HepG2 (cell line): ENCODE measurements around the gene TMPRSS7. TPM values are rescaled to one million over a fixed set of nuclear protein-coding genes. Genes with fewer than 3 reads are reported as not detected.

ENCODE experiments used
- ARHGAP35 ChIP-seq: sonication (generic); formaldehyde crosslinking; IDR thresholded peaks from 2 replicates; pipeline ENCODE4 v1.9.0; 2022; ENCODE audit warnings: mild to moderate bottlenecking, inconsistent platforms, moderate library complexity, missing genetic modification reagents, borderline replicate concordance
- BCL6 ChIP-seq: IDR thresholded peaks from 2 replicates; pipeline ENCODE4 v1.6.1; 2016; ENCODE audit warnings: missing genetic modification reagents, missing compliant biosample characterization
- CENPT ChIP-seq: sonication (generic); formaldehyde crosslinking; IDR thresholded peaks from 2 replicates; pipeline ENCODE4 v1.8.0; 2022; ENCODE audit warnings: low read depth, mild to moderate bottlenecking, moderate library complexity, missing genetic modification reagents
- CREBL2 ChIP-seq: sonication (generic); formaldehyde crosslinking; IDR thresholded peaks from 2 replicates; pipeline ENCODE4 v1.8.1; 2023; ENCODE audit warnings: missing genetic modification reagents, mild to moderate bottlenecking, borderline replicate concordance
- EZH2 ChIP-seq: conservative IDR thresholded peaks from 2 replicates; pipeline ENCODE4 v1.6.1; 2012; ENCODE audit warnings: mild to moderate bottlenecking, low read depth, low read length, moderate library complexity
- FOXJ3 ChIP-seq: sonication (generic); formaldehyde crosslinking; IDR thresholded peaks from 2 replicates; pipeline ENCODE4 v1.4.0; 2020; ENCODE audit warnings: missing genetic modification reagents, mild to moderate bottlenecking, borderline replicate concordance
- FOXK1 ChIP-seq: sonication (generic); formaldehyde crosslinking; IDR thresholded peaks from 2 replicates; pipeline ENCODE4 v1.4.0; 2020; ENCODE audit warnings: low read depth, missing genetic modification reagents, borderline replicate concordance
- FOXP1 ChIP-seq, 2 experiments: fragments of 450-650 bp in 1 of 2; IDR thresholded peaks; 2 replicates each; pipeline ENCODE4 v1.6.1; 2017 to 2018; ENCODE audit warnings: antibody characterized with exemption in 1 of 2
- GTF3A ChIP-seq: sonication (generic); formaldehyde crosslinking; conservative IDR thresholded peaks from 2 replicates; pipeline ENCODE4 v1.4.0; 2020; ENCODE audit warnings: mild to moderate bottlenecking, missing genetic modification reagents
- KLF6 ChIP-seq: IDR thresholded peaks from 2 replicates; pipeline ENCODE4 v1.8.0; 2016; ENCODE audit warnings: missing biosample characterization, missing genetic modification reagents
- LCORL ChIP-seq, 2 experiments: fragments of 450-650 bp in 1 of 2; sonication (generic) in 1 of 2; formaldehyde crosslinking in 1 of 2; IDR thresholded peaks; 2 replicates each; pipeline versions ENCODE4 v1.5.0 to v1.6.1; 2017 to 2020; ENCODE audit warnings: antibody characterized with exemption in 1 of 2, missing genetic modification reagents in 1 of 2
- MAFK ChIP-seq, 2 experiments: IDR thresholded peaks in 1 of 2; conservative IDR thresholded peaks in 1 of 2; 2 replicates each; pipeline ENCODE4 v1.6.1; 2011; ENCODE audit warnings: improper control_type of control experiment in 2 of 2, low read length in 2 of 2
- MBD4 ChIP-seq: IDR thresholded peaks from 2 replicates; pipeline ENCODE4 v1.6.1; 2012; ENCODE audit warnings: low read length, inconsistent platforms, borderline replicate concordance
- PAXIP1 ChIP-seq: sonication (generic); formaldehyde crosslinking; conservative IDR thresholded peaks from 2 replicates; pipeline ENCODE4 v1.4.0; 2020; ENCODE audit warnings: mild to moderate bottlenecking, missing genetic modification reagents, moderate library complexity
- RBFOX2 ChIP-seq: fragments of 200-400 bp; formaldehyde crosslinking; IDR thresholded peaks from 2 replicates; pipeline ENCODE4 v1.6.1; 2017; ENCODE audit warnings: low read depth, mild to moderate bottlenecking, low read length
- SIX1 ChIP-seq: sonication (generic); formaldehyde crosslinking; IDR thresholded peaks from 2 replicates; pipeline ENCODE4 v1.4.0; 2020; ENCODE audit warnings: missing genetic modification reagents, borderline replicate concordance
- SMYD3 ChIP-seq: sonication (generic); formaldehyde crosslinking; IDR thresholded peaks from 2 replicates; pipeline ENCODE4 v1.8.1; 2023; ENCODE audit warnings: mild to moderate bottlenecking, missing genetic modification reagents
- TAF1 ChIP-seq: sonication (generic); formaldehyde crosslinking; IDR thresholded peaks from 2 replicates; pipeline ENCODE4 v1.4.0; 2020; ENCODE audit warnings: missing genetic modification reagents
- ZBTB37 ChIP-seq: sonication (generic); formaldehyde crosslinking; IDR thresholded peaks from 2 replicates; pipeline ENCODE4 v1.4.0; 2020; ENCODE audit warnings: mild to moderate bottlenecking, missing genetic modification reagents
- ZNF503 ChIP-seq: sonication (generic); formaldehyde crosslinking; IDR thresholded peaks from 2 replicates; pipeline ENCODE4 v1.4.0; 2020; ENCODE audit warnings: missing genetic modification reagents
- ZNF549 ChIP-seq: sonication (generic); formaldehyde crosslinking; IDR thresholded peaks from 2 replicates; pipeline ENCODE4 v1.5.0; 2020; ENCODE audit warnings: missing genetic modification reagents
- ZNF883 ChIP-seq: sonication (generic); formaldehyde crosslinking; IDR thresholded peaks from 2 replicates; pipeline ENCODE4 v1.5.1; 2020; ENCODE audit warnings: mild to moderate bottlenecking, missing genetic modification reagents; ENCODE audit errors: not compliant biosample characterization
- polyA plus RNA-seq, 8 experiments: library from polyadenylated mRNA; depleted of rRNA in 3 of 8; stranded (reverse) in 7 of 8; unstranded in 1 of 8; fragments of >200 nt; fragmentation: Illumina TruSeq in 4 of 8; extraction: Trizol in 4 of 8; gene quantifications; 2 replicates each; pipeline versions ENCODE4 v1.2.1 to v1.2.3, GENCODE V29; 2011 to 2016; ENCODE audit warnings: low read depth in 4 of 8, missing spikeins in 1 of 8, mixed read lengths in 1 of 8; ENCODE audit not compliant: insufficient read depth in 1 of 8
- total RNA-seq, 5 experiments: library from RNA; depleted of rRNA; stranded (reverse); fragments of >200 nt; fragmentation: Illumina TruSeq; extraction: Trizol; gene quantifications; 2 replicates each; pipeline ENCODE4 v1.2.3, GENCODE V29; 2016; ENCODE audit warnings: low read depth in 1 of 5

Gene TMPRSS7
- total and polyA plus RNA-seq, 2 of the 13 experiments (the other 11 are each of a cell fraction or from before 2014, with no cell fraction given) = not detected

GRCh38 chr3:112086076-112086854 lies 51.7 kb downstream of the TMPRSS7 start, which contains the start of gene C3orf52 (continued):
- TF ChIP-seq PAXIP1 (no peak), CENPT (CRISPR knock-in tag) (0 out of 2 replicates have a peak, but pooled peaks have one; percentile 49), SIX1 (no peak), TAF1 (peak; percentile 62), ARHGAP35 (CRISPR knock-in tag) (0 out of 2 replicates have a peak, but pooled peaks have one; percentile 31), ZNF883 (CRISPR knock-in tag) (peak; percentile 82), GTF3A (no peak), FOXK1 (CRISPR knock-in tag) (no peak), MAFK (conservative IDR thresholded peaks at IDR 0.05 in 1 of 2, IDR thresholded peaks at IDR 0.05 in 1 of 2; ENCODE audit: low read length in 2 of 2) (no peak), RBFOX2 (no peak), LCORL (IDR thresholded peaks at IDR 0.05) (no peak), LCORL (CRISPR knock-in tag; IDR thresholded peaks at IDR 0.05) (0 out of 2 replicates have a peak, but pooled peaks have one; percentile 29), EZH2 (no peak), MBD4 (no peak), FOXJ3 (no peak), BCL6 (CRISPR knock-in tag) (0 out of 2 replicates have a peak, but pooled peaks have one; percentile 38), CREBL2 (CRISPR knock-in tag) (0 out of 2 replicates have a peak, but pooled peaks have one; percentile 38), ZBTB37 (no peak), KLF6 (CRISPR knock-in tag) (no peak), ZNF503 (CRISPR knock-in tag) (no peak), SMYD3 (CRISPR knock-in tag) (0 out of 2 replicates have a peak, but pooled peaks have one; percentile 45), ZNF549 (CRISPR knock-in tag) (no peak), FOXP1 (IDR thresholded peaks at IDR 0.05) (no peak), FOXP1 (CRISPR knock-in tag; IDR thresholded peaks at IDR 0.05) (no peak)
- TF ChIP-seq, all 625 proteins: peak for 182
